ENCODE measurements around the gene OR4K2. TPM values are rescaled to one million over a fixed set of nuclear protein-coding genes. Genes with fewer than 3 reads are reported as not detected.
"Not testable (repeated sequence)": the region's sequence is repeated elsewhere in the genome, so short reads cannot be mapped to it uniquely, and the experiment has no call there.

The OR4K2 gene
- not detected for total RNA-seq
- long read RNA-seq, result 0 reads

- DNase-seq, result no peak
- intact Hi-C loops (cut with DNase I), result no loop called here
- no peak for ATAC-seq
Measured at GRCh38 chr14:19874842-19875241, at the start of gene OR4K2. OR4K2 (plus strand) TSS chr14:19875142; CDS start chr14:19876268, 1,126 bp downstream.

GRCh38 chr14:19827626-19828244, 47.2 kb upstream of the OR4K2 start:
- DNase-seq; intact Hi-C loops (cut with DNase I); ATAC-seq: not testable (repeated sequence)

GRCh38 chr14:19828314-19828713, 46.6 kb upstream of the OR4K2 start:
- intact Hi-C loops (cut with DNase I), result no loop called here
- DNase-seq, result no peak
- no peak for ATAC-seq

GRCh38 chr14:19834203-19834848, 40.6 kb upstream of the OR4K2 start:
- ATAC-seq; DNase-seq; intact Hi-C loops (cut with DNase I): not testable (repeated sequence)

- intact Hi-C loops (cut with DNase I), result no loop called here
- ATAC-seq (no peak), DNase-seq (no peak)
Measured at GRCh38 chr14:19838433-19838832, 36.5 kb upstream of the OR4K2 start.

GRCh38 chr14:19851365-19851764, 23.6 kb upstream of the OR4K2 start:
- intact Hi-C loops (cut with DNase I), result no loop called here
- no peak for ATAC-seq
- no peak for DNase-seq

- DNase-seq; ATAC-seq; intact Hi-C loops (cut with DNase I): not testable (repeated sequence)
Measured at GRCh38 chr14:19866061-19866669, 8.8 kb upstream of the OR4K2 start.

- ATAC-seq (no peak), DNase-seq (no peak)
- intact Hi-C loops (cut with DNase I), result no loop called here
Measured at GRCh38 chr14:19873178-19873577, 1.8 kb upstream of the OR4K2 start.

GRCh38 chr14:19878029-19878642, 3.2 kb downstream of the OR4K2 start:
- no peak for ATAC-seq
- intact Hi-C loops (cut with DNase I), result no loop called here
- DNase-seq, result no peak

- DNase-seq (no peak), ATAC-seq (no peak)
- intact Hi-C loops (cut with DNase I), result loop anchor here in 1 of 2 donors (10.0 kb wide), 1 partner anchor 60 kb away; no protein-coding TSS in a partner anchor
Measured at GRCh38 chr14:19895282-19895681, 20.3 kb downstream of the OR4K2 start.

- DNase-seq (no peak), ATAC-seq (no peak)
- intact Hi-C loops (cut with DNase I), result no loop called here
Measured at GRCh38 chr14:19900999-19901398, 26.1 kb downstream of the OR4K2 start.

- ATAC-seq (no peak), DNase-seq (no peak)
- intact Hi-C loops (cut with DNase I), result no loop called here
Measured at GRCh38 chr14:19902409-19902808, 27.5 kb downstream of the OR4K2 start.

- ATAC-seq (no peak), DNase-seq (no peak)
- intact Hi-C loops (cut with DNase I), result no loop called here
Measured at GRCh38 chr14:19906665-19907064, 31.7 kb downstream of the OR4K2 start.

GRCh38 chr14:19911114-19911513, 36.2 kb downstream of the OR4K2 start:
- DNase-seq (no peak), ATAC-seq (no peak)
- intact Hi-C loops (cut with DNase I), result no loop called here

- intact Hi-C loops (cut with DNase I), result no loop called here
- no peak for DNase-seq
- ATAC-seq, result no peak
Measured at GRCh38 chr14:19917243-19917642, 42.3 kb downstream of the OR4K2 start.

- intact Hi-C loops (cut with DNase I), result no loop called here
Measured at GRCh38 chr14:19917955-19918518, 43.1 kb downstream of the OR4K2 start.

GRCh38 chr14:19918553-19919264, 43.8 kb downstream of the OR4K2 start:
- ATAC-seq (no peak), DNase-seq (no peak)
- intact Hi-C loops (cut with DNase I), result no loop called here

More at GRCh38 chr14:19917955-19918518, 43.1 kb downstream of the OR4K2 start:
- DNase-seq (no peak), ATAC-seq (no peak)

GRCh38 chr14:19920021-19920657, 45.2 kb downstream of the OR4K2 start, which contains the start of gene OR4K5:
OR4K5 (plus strand) TSS chr14:19920607; CDS start chr14:19920607, 0 bp downstream.
- no peak for DNase-seq
- intact Hi-C loops (cut with DNase I), result no loop called here
- ATAC-seq, result no peak

GRCh38 chr14:19930617-19931016, 55.7 kb downstream of the OR4K2 start, which contains the start of gene OR4K1:
OR4K1 (plus strand) TSS chr14:19930917; CDS start chr14:19935667, 4,750 bp downstream.
- ATAC-seq (no peak), DNase-seq (no peak)
- intact Hi-C loops (cut with DNase I), result no loop called here
